ENCODE measurements around the gene ACO2.
"Not testable (repeated sequence)": the region's sequence is repeated elsewhere in the genome, so short reads cannot be mapped to it uniquely, and the experiment has no call there.

The ACO2 gene

GRCh38 chr22:41447435-41448188 lies 21.3 kb upstream of the ACO2 start:
- in situ Hi-C loops (cut with HindIII; ENCODE audit: low sequenced_read_pairs) = no loop called here

DNA sequence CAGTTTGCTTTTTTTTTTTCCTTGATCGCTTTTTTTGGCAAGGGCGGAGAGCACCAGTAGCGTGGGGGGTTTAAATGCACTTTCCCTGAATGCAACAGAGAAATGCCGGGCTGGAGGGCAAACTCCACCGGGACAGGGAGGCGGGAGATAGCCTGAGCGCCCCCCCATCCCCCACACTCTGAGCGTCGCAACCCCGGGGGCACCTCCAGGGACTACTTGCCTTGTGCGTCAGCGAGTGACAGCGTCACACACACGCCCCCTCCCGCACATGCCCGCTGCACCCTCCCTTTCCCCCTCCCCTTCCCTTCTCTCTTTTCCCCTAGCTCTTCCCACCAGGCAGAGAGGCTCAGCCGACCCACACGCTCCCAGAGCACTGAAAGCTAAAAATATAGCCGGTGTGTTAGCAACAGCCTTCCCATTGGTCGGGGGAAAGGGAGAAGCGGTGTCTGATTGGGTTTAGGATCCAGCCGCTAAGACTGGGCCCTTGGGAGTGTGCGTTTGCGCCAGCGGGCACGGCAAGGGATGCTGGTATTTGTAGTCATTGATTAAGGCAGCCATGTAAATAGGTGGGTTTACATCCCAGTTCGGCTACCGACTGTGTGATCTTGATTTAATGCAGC lies 20.6 kb upstream of the ACO2 start:
- in situ Hi-C loops (cut with HindIII; ENCODE audit: low sequenced_read_pairs) = no loop called here

DNA sequence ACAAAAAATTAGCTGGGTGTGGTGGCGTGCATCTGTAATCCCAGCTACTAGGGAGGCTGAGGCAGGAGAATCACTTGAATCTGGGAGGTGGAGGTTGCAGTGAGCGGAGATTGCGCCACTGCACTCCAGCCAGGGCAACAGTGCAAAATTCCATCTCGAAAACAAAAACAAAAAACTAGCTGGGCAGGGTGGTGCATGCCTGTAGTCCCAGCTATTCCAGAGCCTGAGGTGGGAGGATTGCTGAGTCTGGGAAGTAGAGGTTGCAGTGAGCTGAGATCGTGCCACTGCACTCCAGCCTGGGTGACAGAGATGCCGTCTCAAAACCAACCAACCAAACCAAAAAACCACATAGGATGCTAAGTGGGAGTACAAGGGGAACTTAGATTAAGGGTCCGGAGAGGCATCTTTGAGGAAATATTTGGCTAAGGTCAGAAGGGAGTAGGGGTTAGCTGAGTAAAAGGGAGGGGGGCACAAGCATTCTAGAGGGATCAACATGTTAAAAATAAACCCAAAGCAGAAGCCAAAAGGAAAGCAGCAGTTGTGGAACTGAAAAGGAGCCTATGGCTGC lies 10.7 kb upstream of the ACO2 start:
- in situ Hi-C loops (cut with HindIII; ENCODE audit: low sequenced_read_pairs) = no loop called here

GRCh38 chr22:41459431-41459830 lies 9.5 kb upstream of the ACO2 start:
- in situ Hi-C loops (cut with HindIII; ENCODE audit: low sequenced_read_pairs) = no loop called here

- in situ Hi-C loops (cut with HindIII; ENCODE audit: low sequenced_read_pairs) = not testable (repeated sequence)
Observed at GRCh38 chr22:41460071-41460470, 8.8 kb upstream of the ACO2 start.

DNA sequence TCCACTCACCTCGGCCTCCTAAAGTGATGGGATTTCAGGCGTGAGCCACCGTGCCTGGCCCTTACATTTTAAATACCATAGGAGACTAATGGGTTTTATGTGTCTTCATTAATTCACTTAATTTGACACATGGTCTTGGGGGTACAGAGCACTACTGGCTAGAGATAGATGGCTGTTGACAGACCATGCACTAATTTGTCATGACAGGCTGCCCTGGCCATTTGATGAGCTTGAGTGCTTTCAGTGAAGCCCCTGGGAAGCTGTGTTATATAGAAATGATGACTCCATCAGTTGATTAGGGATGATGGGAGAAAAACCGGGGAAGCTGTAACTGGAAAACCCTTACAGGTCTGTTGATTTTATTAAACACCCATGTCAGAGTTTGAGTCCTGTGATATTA lies 7.0 kb upstream of the ACO2 start:
- in situ Hi-C loops (cut with HindIII; ENCODE audit: low sequenced_read_pairs) = no loop called here

GRCh38 chr22:41469218-41469851 lies 418 bp downstream of the ACO2 start:
- in situ Hi-C loops (cut with HindIII; ENCODE audit: low sequenced_read_pairs) = no loop called here

DNA sequence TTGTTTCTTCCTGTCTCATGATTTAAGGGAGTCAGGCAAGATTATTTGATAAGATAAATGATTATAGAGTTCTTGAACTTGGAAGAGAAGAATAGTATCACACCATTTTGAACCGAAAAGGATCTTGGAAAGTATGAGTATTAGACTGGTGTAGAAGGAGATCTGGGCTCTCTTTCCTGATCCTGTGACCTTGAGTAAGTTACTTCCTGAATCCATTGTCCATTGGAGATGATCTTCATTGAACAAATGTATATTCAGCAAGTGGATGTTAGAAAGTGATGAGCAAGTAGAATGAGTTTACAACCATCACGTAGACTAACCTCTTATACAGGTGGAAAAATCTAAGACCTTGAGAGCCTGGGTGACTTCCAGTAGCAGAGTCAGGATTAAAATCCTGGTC lies 2.0 kb downstream of the ACO2 start:
- in situ Hi-C loops (cut with HindIII; ENCODE audit: low sequenced_read_pairs) = no loop called here

DNA sequence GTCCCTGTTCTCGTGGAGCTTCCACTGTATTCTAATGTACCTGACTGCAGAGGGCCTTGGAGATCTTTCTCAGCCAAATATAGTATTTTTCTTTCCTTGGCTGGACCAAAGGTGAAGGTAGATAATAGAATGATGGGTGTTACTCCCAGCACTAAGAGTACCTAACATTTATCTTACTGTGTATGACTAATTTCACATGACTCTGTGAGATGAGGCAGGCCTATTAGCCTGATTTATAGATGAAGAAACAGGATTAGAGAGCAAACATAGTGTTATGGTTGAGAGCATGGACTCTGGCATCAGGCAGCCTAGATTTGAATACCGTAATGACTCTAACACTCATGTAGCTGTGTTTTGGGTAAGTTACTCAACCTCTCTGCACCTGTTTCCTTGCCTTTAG lies 2.7 kb downstream of the ACO2 start:
- in situ Hi-C loops (cut with HindIII; ENCODE audit: low sequenced_read_pairs) = no loop called here

GRCh38 chr22:41474872-41475451 lies 6.0 kb downstream of the ACO2 start:
- in situ Hi-C loops (cut with HindIII; ENCODE audit: low sequenced_read_pairs) = no loop called here

DNA sequence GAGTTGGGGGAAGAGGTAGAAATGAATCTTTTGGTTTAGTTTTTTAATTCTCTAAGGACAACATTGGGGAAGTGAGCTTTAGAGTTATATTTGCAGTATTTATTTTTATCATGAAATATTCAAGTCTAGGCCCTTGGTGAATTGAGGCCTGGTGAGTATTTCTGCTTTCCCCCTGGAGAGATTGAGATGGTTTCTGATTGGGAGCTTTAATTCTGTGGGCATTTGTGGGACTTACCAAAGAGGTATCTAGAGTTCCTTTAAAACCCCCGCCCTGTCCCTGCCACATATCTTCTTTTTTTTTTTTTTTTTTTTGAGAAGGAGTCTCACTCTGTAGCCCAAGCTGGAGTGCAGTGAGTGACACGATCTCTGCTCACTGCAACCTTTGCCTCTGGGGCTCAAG lies 9.6 kb downstream of the ACO2 start:
- in situ Hi-C loops (cut with HindIII; ENCODE audit: low sequenced_read_pairs) = no loop called here

- in situ Hi-C loops (cut with HindIII; ENCODE audit: low sequenced_read_pairs) = no loop called here
Observed at GRCh38 chr22:41478891-41479521, 10.1 kb downstream of the ACO2 start.

DNA sequence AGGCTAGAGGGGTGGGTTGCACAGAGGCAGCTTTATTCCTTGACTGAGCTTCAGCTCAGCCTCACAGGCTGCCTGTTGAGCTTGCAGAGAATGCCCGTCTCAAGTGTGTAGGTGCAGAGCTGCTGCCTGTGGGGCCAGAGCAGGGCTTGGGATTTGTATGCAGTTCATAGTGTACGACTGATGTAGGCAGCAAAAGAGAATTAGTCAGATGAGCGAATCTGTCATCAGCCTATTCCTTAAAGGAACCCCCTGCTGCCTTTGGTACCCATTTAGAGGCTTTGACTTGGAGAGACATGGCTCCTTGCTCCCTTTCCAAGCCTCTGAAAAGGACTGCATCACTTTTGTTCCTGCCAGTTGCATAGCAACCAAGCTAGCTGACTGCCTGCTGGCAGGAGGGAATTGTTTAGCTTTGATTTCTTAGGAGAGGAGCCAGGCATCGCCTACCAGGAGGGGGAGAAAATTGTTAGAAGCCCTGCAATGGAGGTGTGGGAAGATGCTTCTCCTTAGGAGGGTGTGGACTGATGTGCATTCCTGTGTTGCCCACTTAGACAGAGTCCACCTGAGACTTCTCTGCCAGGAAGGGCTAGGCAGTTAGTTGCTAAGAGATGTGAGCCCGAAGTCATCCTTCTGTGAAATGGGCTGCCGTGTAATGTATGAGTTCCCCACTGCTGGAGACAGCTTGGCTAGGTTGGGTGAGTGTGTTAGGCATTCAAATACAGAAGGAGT lies 10.9 kb downstream of the ACO2 start:
- in situ Hi-C loops (cut with HindIII; ENCODE audit: low sequenced_read_pairs) = no loop called here

DNA sequence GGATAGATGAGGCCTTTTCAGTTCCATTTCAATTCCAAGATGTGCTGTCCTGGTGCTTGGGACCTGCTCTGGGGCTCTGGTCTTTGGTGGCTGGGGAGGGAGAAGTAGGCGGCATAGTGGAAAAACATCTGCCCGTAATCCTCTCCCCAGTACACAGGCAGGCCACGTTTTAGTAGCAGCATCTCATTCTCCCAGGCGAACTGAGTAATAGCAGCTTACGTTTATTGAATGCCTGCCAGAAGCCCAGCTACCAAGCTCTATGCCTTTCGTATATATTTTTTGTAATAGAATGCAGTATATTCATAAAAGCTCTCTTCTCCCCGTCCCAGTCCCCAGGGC lies 11.4 kb downstream of the ACO2 start:
- in situ Hi-C loops (cut with HindIII; ENCODE audit: low sequenced_read_pairs) = no loop called here

GRCh38 chr22:41481131-41481830 lies 12.4 kb downstream of the ACO2 start:
- in situ Hi-C loops (cut with HindIII; ENCODE audit: low sequenced_read_pairs) = no loop called here

DNA sequence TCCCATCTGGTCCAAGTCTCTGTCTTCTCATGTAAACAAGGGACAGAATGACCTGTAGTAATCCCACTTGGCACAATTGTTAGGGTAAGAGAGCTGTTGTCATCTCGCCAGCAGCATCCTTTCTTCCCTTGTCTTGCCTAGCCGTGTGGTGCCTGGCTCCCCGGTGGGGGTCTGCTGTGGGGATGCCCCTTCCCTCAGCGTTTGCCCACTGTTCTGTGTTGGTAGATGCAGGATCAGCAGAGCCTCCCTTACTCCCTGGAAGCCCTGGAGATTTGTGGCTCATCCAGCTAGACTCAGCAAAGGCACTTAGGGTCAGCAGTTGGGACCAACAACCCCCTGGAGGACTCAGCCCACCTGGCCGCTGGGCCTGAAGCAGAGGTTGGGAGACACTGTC lies 13.0 kb downstream of the ACO2 start:
- in situ Hi-C loops (cut with HindIII; ENCODE audit: low sequenced_read_pairs) = no loop called here

DNA sequence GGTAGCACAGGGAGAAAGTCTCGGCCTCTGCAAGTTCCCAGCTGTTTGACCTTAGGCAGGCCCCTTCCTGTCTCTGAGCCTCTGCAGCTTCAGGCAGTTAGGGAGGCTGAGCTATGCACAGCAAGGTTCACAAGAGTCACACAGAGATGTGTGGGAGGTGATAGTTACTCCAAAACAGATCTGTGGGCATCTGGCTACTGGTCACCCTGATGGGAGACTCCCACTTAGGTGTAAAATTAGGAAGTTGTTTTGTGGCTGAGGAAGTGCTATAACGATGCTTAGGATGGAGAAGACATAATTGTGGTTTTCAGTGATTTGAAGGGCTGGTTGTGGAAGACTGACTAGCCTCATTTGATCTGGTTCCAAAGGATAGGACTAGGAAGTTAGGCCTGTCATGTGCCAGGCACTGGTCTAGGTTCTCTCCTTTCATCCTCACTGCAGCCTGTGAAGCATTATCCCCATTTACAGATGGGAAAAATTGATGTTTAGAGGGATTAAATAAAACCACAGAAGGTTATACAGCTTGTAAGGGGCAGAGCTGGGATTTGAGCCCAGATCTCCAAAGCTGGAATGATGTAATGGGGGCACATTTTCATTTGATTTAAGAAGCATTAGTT lies 13.5 kb downstream of the ACO2 start:
- in situ Hi-C loops (cut with HindIII; ENCODE audit: low sequenced_read_pairs) = no loop called here

DNA sequence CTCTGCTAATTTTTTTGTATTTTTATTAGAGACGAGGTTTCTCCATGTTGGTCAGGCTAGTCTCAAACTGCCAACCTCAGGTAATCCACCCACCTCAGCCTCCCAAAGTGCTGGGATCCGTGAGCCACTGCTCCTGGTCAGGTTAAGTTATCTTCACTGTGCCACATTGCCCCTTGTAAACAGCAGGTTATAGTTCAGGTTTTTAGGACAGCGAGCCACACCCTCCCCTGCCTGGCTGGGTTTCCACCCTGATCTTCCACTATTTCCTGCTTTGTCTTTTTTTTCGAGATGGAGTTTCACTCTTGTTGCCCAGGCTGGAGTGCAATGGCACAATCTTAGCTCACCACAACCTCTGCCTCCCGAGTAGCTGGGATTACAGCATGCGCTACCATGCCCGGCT lies 16.1 kb downstream of the ACO2 start:
- in situ Hi-C loops (cut with HindIII; ENCODE audit: low sequenced_read_pairs) = no loop called here

GRCh38 chr22:41487037-41487935 lies 18.4 kb downstream of the ACO2 start:
- in situ Hi-C loops (cut with HindIII; ENCODE audit: low sequenced_read_pairs) = no loop called here

All from DLD1 (cell line).